CD4-positive, CD25-positive, alpha-beta regulatory T cell (primary cell): ENCODE results near the gene RDH16. TPM values are rescaled to one million over a fixed set of nuclear protein-coding genes. Genes with fewer than 3 reads are reported as not detected.
A peak's percentile ranks its signal among the peaks of the same experiment; 100 is the strongest.

ENCODE experiments used
- ATAC-seq, 2 donors: fragments of 150-1000 bp; cut with Tn5 transposase; one replicate each; pipeline ENCODE4 v1.10.0; 2021; ENCODE audit warnings: low read depth in 2 of 2, moderate number of reproducible peaks in 2 of 2, moderate library complexity in 1 of 2
- DNase-seq, 3 donors: peaks; one replicate each; pipeline versions ENCODE4 v3.0.0 to v3.0.0-alpha.2; 2012 to 2022; ENCODE audit warnings: mixed read lengths in 1 of 3
- H3K27ac ChIP-seq: one replicate; pipeline ENCODE4 v1.7.0; 2013; ENCODE audit warnings: mild to moderate bottlenecking, low read length; ENCODE audit not compliant: insufficient read depth, poor library complexity, severe bottlenecking
- H3K27me3 ChIP-seq: one replicate; pipeline ENCODE4 v1.7.0; 2013; ENCODE audit warnings: low read length; ENCODE audit not compliant: control insufficient read depth, insufficient read depth
- H3K36me3 ChIP-seq: one replicate; pipeline ENCODE4 v1.7.0; 2013; ENCODE audit warnings: mild to moderate bottlenecking, low read length, moderate library complexity; ENCODE audit not compliant: control insufficient read depth, insufficient read depth
- H3K4me1 ChIP-seq: 2 replicates; pipeline ENCODE4 v1.7.0; 2013; ENCODE audit warnings: mild to moderate bottlenecking, low read length; ENCODE audit not compliant: insufficient read depth, control insufficient read depth, poor library complexity, severe bottlenecking
- H3K4me3 ChIP-seq: one replicate; pipeline ENCODE4 v1.7.0; 2013; ENCODE audit warnings: low read depth, mild to moderate bottlenecking, low read length, moderate library complexity
- H3K9me3 ChIP-seq, 2 experiments: 1 replicate in 1 of 2; 2 replicates in 1 of 2; pipeline ENCODE4 v1.7.0; 2013; ENCODE audit warnings: low read length in 2 of 2, mild to moderate bottlenecking in 1 of 2, moderate library complexity in 1 of 2; ENCODE audit not compliant: control insufficient read depth in 2 of 2
- H3K27ac Mint-ChIP-seq, 3 donors: one replicate each; pipeline ENCODE4 v1.8.0; 2020 to 2022; ENCODE audit warnings: mild to moderate bottlenecking in 3 of 3, mixed read lengths in 3 of 3, moderate library complexity in 2 of 3
- H3K27me3 Mint-ChIP-seq: one replicate; pipeline ENCODE4 v1.8.0; 2022; ENCODE audit warnings: mild to moderate bottlenecking, mixed read lengths
- H3K36me3 Mint-ChIP-seq: one replicate; pipeline ENCODE4 v1.8.0; 2020; ENCODE audit warnings: mixed read lengths
- H3K4me1 Mint-ChIP-seq, 4 donors: one replicate each; pipeline ENCODE4 v1.8.0; 2020 to 2022; ENCODE audit warnings: mixed read lengths in 4 of 4, mild to moderate bottlenecking in 1 of 4
- H3K4me3 Mint-ChIP-seq, 4 donors: one replicate each; pipeline ENCODE4 v1.8.0; 2020 to 2022; ENCODE audit warnings: mild to moderate bottlenecking in 4 of 4, mixed read lengths in 4 of 4, moderate library complexity in 3 of 4
- H3K9me3 Mint-ChIP-seq, 7 donors: one replicate each; pipeline ENCODE4 v1.8.0; 2020 to 2022; ENCODE audit warnings: mixed read lengths in 7 of 7, mild to moderate bottlenecking in 3 of 7, moderate library complexity in 2 of 7
- polyA plus RNA-seq, 4 donors: library from polyadenylated mRNA; unstranded; fragments of 300-500 nt; fragmentation: Illumina TruSeq; gene quantifications; one replicate each; pipeline ENCODE4 v1.2.3, GENCODE V29; 2021
- total RNA-seq: library from RNA; stranded (reverse); gene quantifications from one replicate; pipeline ENCODE4 v1.2.3, GENCODE V29; 2022

RDH16 gene
- total RNA-seq: 0.79 TPM
- polyA plus RNA-seq: under 1 TPM in 3 of 4 donors, not detected in 1; 0.10 to 0.56 (median 0.55) TPM

DNA sequence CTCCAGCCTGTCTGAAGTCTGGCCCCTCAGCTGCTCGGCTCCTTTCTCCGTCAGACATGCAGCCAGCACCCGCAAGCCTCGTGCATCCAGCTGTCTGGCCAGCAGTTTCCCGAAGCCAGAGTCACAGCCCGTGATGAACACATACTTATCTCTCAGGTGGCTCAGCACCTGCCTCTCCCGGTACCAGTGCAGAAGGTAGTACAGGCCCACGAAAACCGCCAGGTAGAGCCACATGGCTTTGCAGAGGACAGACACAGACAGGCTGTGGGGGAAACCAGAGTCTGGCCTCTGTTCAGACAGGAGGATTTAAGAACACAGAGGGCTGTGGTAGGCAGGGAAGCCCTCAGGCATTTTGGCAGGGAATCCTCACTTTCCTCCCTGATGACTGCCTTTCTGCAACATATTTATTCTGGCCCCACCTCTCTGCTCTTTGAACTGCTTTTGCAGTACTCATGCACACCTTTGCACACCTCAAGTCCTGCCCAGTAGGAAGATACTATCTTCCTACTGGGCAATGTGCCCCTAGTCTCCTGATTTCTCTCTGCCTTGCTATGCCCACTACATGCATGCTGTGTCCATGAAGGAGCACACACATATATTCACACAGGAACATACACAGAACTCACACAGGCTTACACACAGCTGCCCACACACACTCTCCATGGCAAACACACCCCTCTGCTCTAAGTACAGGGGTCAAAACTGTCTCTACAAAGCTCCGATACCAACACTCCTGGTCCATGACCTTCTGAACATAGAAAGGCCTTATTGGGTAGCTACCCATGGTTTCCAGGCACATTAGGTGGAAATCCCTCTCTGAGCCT, at the start of gene RDH16:
TSS of gene RDH16 (minus strand) at position 380 of the 824 bp plus-strand sequence. CDS start at position 234, 146 bp downstream.
- H3K27ac Mint-ChIP-seq: no peak within 1 kb of the TSS
- peaks cover 0 to 10% (median 0%) of the 10 kb centered on the region in 4 donors for H3K4me1 Mint-ChIP-seq
- peaks cover 25% of the 10 kb centered on the region for H3K27me3 Mint-ChIP-seq
- Histone ChIP-seq H3K4me1 (no peaks in the 10 kb centered on the region), H3K27ac (no peak within 1 kb of the TSS), H3K9me3 (peaks cover 0 to 4% of the 10 kb centered on the region in 2 experiments), H3K4me3 (no peak within 1 kb of the TSS), H3K36me3 (no peaks in the 10 kb centered on the region), H3K27me3 (no peaks in the 10 kb centered on the region)
- peaks cover 21% of the 10 kb centered on the region for H3K36me3 Mint-ChIP-seq
- DNase-seq: no peak
- no peak for ATAC-seq
- peaks cover 0 to 10% (median 4%) of the 10 kb centered on the region in 7 donors for H3K9me3 Mint-ChIP-seq
- H3K4me3 Mint-ChIP-seq: no peak within 1 kb of the TSS

DNA sequence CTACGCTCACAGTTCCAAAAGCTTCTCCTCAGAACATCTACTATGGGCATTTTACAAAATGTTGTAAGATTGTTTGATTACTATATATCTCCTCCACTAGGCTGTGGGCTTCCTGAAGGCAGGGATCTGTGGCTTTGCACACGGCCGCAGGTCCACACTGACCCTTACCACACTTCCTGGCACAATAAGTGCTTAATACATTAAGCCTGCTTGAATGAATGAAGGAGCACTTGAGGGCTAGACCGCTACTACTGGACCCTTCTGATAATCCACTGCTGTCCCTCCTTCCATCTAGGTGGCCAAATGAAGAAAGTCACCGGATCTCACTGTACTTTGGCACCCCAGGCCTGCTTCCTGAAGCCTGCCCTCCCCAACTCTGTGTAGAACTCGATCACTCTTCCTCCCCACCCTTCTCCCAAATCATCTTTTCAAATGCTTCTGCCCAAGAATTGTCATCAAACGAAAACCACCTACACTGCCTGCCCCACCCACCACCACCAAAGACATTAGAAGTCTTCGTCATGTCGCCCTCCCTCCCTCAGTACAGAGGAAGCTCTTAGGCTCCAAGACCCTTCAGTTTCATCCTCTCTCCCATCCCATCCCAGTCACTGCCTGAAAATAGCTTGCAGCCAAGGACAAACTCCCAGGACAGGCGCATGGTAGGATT, 49.5 kb upstream of the RDH16 start:
- Mint-ChIP-seq H3K36me3 (peaks cover 21% of the 10 kb centered on the region), H3K9me3 (no peaks in the 10 kb centered on the region), H3K4me1 (peaks cover 22 to 70% (median 27%) of the 10 kb centered on the region in 4 donors), H3K27me3 (peaks cover 4% of the 10 kb centered on the region), H3K4me3 (peak overlapping the region; percentile 90 to 98 (median 94)), H3K27ac (peak overlapping the region; percentile 84 to 96 (median 95))
- Histone ChIP-seq H3K4me3 (peak overlapping the region; percentile 47), H3K36me3 (peaks cover 24% of the 10 kb centered on the region), H3K27me3 (no peaks in the 10 kb centered on the region), H3K4me1 (peaks cover 22% of the 10 kb centered on the region), H3K27ac (peak overlapping the region; percentile 53), H3K9me3 (no peaks in the 10 kb centered on the region)
- ATAC-seq: no peak
- DNase-seq: peak in 1 of 3 donors; percentile 18

GRCh38 chr12:57005980-57006808, 48.8 kb upstream of the RDH16 start, which contains the start of gene ZBTB39:
Gene ZBTB39 (minus strand): TSS chr12:57006546. CDS start chr12:57004917, 1,629 bp downstream.
- Histone ChIP-seq H3K4me3 (peak within 1 kb of the TSS; percentile 71), H3K27ac (peak within 1 kb of the TSS; percentile 56), H3K27me3 (no peaks in the 10 kb centered on the region), H3K4me1 (peaks cover 27% of the 10 kb centered on the region), H3K36me3 (peaks cover 24% of the 10 kb centered on the region), H3K9me3 (no peaks in the 10 kb centered on the region)
- H3K9me3 Mint-ChIP-seq: no peaks in the 10 kb centered on the region
- peak; percentile 84 to 87 for ATAC-seq
- peaks cover 25% of the 10 kb centered on the region for H3K36me3 Mint-ChIP-seq
- peaks cover 4% of the 10 kb centered on the region for H3K27me3 Mint-ChIP-seq
- H3K4me3 Mint-ChIP-seq: peak within 1 kb of the TSS; percentile 93 to 98 (median 96)
- DNase-seq: peak; percentile 54 to 66 (median 63)
- peak within 1 kb of the TSS; percentile 85 to 96 (median 95) for H3K27ac Mint-ChIP-seq
- H3K4me1 Mint-ChIP-seq: peaks cover 17 to 70% (median 24%) of the 10 kb centered on the region in 4 donors

GRCh38 chr12:57004651-57005050, 47.2 kb upstream of the RDH16 start:
- Histone ChIP-seq H3K27ac (no peak overlapping the region), H3K36me3 (peaks cover 31% of the 10 kb centered on the region), H3K4me3 (peak overlapping the region; percentile 71), H3K4me1 (peaks cover 33% of the 10 kb centered on the region), H3K27me3 (no peaks in the 10 kb centered on the region), H3K9me3 (no peaks in the 10 kb centered on the region)
- Mint-ChIP-seq H3K36me3 (peaks cover 25% of the 10 kb centered on the region), H3K27me3 (no peaks in the 10 kb centered on the region), H3K4me3 (peak overlapping the region in 3 of 4 donors; percentile 93 to 98 (median 95)), H3K4me1 (peaks cover 22 to 76% (median 33%) of the 10 kb centered on the region in 4 donors), H3K27ac (peak overlapping the region in 1 of 3 donors; percentile 36), H3K9me3 (no peaks in the 10 kb centered on the region)
- DNase-seq: no peak
- ATAC-seq: no peak

DNA sequence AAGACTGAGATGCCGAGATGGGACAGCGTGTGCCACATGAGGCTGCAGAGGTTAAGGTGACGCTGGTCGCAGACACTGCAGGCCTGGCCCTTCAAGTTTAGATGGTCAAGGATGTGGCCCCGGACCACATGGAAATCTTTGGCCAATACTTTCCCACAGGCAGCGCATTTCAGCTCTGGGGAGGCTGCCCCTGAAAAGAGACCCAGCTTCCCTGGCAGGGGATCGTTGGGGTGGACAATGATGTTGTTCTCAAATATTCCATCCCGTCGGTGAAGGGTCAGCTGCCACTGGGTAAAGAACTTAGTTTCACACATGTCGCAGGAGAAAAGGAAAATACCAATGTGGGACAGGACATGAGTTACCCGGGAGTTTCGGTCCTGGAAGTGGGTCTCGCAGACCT, 46.0 kb upstream of the RDH16 start:
- no peaks in the 10 kb centered on the region for H3K9me3 ChIP-seq
- no peak overlapping the region for H3K4me3 Mint-ChIP-seq
- H3K27me3 ChIP-seq: no peaks in the 10 kb centered on the region
- H3K4me3 ChIP-seq: no peak overlapping the region
- peaks cover 29 to 83% (median 44%) of the 10 kb centered on the region in 4 donors for H3K4me1 Mint-ChIP-seq
- no peak for ATAC-seq
- H3K36me3 ChIP-seq: peaks cover 31% of the 10 kb centered on the region
- no peaks in the 10 kb centered on the region for H3K27me3 Mint-ChIP-seq
- peaks cover 41% of the 10 kb centered on the region for H3K4me1 ChIP-seq
- no peak overlapping the region for H3K27ac ChIP-seq
- no peak overlapping the region for H3K27ac Mint-ChIP-seq
- H3K9me3 Mint-ChIP-seq: no peaks in the 10 kb centered on the region
- H3K36me3 Mint-ChIP-seq: peaks cover 27% of the 10 kb centered on the region
- DNase-seq: no peak

DNA sequence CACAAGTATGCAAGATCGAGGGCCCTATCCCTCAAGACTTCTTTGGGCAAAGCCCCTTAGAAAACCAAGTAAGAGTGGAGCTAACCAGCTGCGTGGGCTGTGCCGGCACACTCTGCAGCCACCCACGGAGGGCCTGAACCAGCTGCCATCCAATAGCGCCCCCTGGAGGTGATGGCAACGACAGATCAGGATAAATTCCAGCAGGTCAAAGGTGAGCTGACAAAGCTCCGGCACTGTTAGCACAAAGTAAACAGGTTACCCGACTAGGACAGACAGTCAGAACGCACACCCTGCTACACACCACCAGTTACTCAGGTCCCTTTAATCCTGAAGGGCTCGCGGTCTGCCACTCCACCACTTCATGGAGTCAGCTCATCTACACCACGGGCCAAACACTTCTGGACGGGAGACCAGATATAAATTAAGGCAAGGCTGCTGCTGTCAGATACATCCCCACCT, 44.1 kb upstream of the RDH16 start:
- H3K27ac ChIP-seq: no peak overlapping the region
- no peak overlapping the region for H3K4me3 ChIP-seq
- H3K36me3 ChIP-seq: peaks cover 35% of the 10 kb centered on the region
- DNase-seq: peak; percentile 57 to 75 (median 61)
- Mint-ChIP-seq H3K4me3 (peak overlapping the region in 1 of 4 donors; percentile 36), H3K27me3 (no peaks in the 10 kb centered on the region), H3K36me3 (peaks cover 38% of the 10 kb centered on the region), H3K27ac (peak overlapping the region; percentile 55 to 75 (median 72)), H3K9me3 (no peaks in the 10 kb centered on the region), H3K4me1 (peaks cover 24 to 69% (median 43%) of the 10 kb centered on the region in 4 donors)
- peaks cover 30% of the 10 kb centered on the region for H3K4me1 ChIP-seq
- peak; percentile 29 to 50 for ATAC-seq
- no peaks in the 10 kb centered on the region for H3K27me3 ChIP-seq
- no peaks in the 10 kb centered on the region for H3K9me3 ChIP-seq

DNA sequence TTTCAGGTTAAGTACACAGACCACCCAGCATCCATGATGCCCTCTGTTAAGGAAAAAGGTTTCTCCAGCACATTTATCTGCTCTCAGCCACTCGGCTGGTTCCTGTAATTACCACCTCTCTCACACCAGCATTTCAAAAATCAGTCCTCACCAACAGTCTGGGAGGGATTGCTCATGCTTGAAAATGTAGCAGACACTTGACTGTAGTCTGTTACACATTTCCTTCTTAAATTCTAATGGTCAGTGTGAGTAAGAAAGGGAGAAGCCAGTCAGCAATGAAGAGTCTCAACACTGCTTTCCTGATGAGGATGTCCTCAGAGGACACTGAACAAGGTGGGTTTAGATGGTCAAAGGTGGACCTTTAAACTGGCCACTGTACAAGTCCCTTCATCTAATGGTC, 43.0 kb upstream of the RDH16 start:
- ATAC-seq (no peak), DNase-seq (no peak)
- no peak overlapping the region for H3K4me3 Mint-ChIP-seq
- Histone ChIP-seq H3K27ac (no peak overlapping the region), H3K9me3 (no peaks in the 10 kb centered on the region), H3K36me3 (peaks cover 35% of the 10 kb centered on the region), H3K4me3 (no peak overlapping the region), H3K4me1 (peaks cover 22% of the 10 kb centered on the region), H3K27me3 (no peaks in the 10 kb centered on the region)
- H3K4me1 Mint-ChIP-seq: peaks cover 19 to 63% (median 38%) of the 10 kb centered on the region in 4 donors
- no peaks in the 10 kb centered on the region for H3K27me3 Mint-ChIP-seq
- no peaks in the 10 kb centered on the region for H3K9me3 Mint-ChIP-seq
- peak overlapping the region in 1 of 3 donors; percentile 41 for H3K27ac Mint-ChIP-seq
- H3K36me3 Mint-ChIP-seq: peaks cover 46% of the 10 kb centered on the region
